GM18499 (cell line): ENCODE data around the gene TP53AIP1.

ENCODE experiments used
- ATAC-seq: cut with Tn5 transposase; IDR thresholded peaks from one replicate; pipeline ENCODE4 v1.9.1; 2021; ENCODE audit warnings: moderate number of reproducible peaks; ENCODE audit not compliant: insufficient read depth, unreplicated experiment

Gene TP53AIP1

GRCh38 chr11:128893578-128894285 is 48.9 kb downstream of the TP53AIP1 start:
- peak; percentile 78 for ATAC-seq

- no peak for ATAC-seq
Measured at GRCh38 chr11:128892866-128893565, 49.7 kb downstream of the TP53AIP1 start.

DNA sequence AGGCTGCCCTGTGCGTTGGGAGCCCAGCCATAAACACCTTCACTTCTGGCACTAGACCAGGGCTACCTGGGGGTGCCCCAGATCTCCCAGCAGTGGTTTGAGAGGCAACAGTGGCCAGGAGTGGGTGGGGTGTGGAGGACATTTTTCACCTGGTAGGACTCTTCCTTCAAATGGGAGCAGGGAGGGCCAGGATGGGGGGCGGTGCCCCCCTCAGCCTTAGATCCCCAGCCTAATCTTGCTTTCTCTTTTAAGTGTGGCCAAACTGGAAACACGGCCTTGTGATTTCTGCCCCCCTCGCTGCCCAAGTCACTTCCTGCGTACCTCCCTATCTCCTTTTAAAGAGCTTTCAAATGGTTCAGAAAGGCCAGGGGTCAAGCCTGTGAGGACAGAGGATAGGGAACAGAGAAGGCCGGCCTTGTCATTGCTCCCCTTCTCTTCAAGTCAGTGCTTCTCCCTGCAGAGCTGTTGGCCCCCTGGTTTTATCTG is 50.7 kb downstream of the TP53AIP1 start:
- ATAC-seq = no peak

DNA sequence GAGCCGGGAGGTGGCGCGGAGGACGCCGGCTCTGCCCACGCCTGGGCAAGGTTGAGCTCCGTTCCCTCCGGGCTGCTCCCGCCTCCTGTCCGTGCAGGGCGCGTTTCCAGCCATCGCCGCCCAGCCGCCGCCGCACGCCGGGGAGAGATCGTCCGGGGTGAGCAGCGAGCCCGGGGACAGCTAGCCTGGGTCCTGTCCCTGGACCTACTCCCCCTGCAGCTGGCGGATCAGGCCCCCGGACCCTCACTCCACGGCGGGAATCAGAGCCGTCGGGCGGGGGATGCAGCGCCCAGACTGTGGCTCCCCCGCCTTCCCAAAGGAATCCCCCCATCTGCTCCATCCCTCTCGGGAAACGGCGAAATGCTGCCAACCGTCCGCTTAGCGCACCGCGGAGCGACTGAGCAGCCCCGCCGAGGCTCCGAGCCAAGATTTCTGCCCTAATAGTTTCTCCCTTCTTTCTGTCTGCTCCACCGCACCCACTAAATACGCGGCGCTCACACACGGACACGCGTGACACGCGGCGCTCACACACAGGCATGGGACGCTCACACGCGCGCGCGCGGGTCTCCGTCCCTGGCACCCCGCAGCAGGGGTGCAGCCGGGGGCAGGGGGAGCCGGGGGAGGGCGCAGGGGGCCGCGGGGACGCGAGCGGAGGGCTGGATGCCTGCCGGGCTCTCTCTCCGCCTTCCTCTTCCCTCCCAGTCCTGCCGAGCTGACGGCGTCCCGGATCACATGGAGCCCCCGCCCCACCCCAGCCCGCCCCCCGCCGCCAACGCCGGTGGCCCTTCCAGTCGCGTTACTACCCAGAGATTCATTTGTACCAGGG is 51.9 kb downstream of the TP53AIP1 start, which contains the start of gene KCNJ5:
Gene KCNJ5, plus strand, starts transcription at position 814 of the 826 bp plus-strand sequence. CDS start 19,918 bp downstream, outside the sequence.
- no peak for ATAC-seq

- ATAC-seq = no peak
Measured at GRCh38 chr11:128890216-128890542, 52.5 kb downstream of the TP53AIP1 start.

DNA sequence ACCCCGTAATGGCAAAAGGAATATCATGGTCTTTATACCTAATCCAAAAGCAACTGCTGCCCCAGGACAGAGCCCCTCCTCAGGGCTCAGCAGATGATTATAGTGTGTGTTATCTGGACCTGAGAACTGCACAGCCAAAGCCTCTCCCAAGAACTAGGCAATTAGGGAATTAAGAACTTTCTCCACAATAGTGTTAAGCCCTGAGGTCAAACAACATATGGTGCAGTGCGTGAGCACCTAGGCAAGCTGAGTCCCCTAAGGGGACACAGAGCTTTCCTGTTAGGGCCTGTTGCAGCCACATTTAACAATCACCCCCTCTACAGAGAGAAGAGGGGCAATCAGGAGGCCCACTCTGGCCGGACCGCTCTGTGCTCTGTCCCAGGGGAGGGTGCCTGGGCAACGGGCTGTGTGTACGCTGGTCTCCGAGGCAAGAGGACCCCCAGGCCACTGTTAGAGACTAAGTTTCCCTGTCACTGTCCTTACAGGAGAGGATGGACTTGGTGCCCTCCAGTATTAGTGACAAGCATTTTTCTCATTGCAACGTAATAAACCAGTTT is 52.9 kb downstream of the TP53AIP1 start:
- no peak for ATAC-seq

DNA sequence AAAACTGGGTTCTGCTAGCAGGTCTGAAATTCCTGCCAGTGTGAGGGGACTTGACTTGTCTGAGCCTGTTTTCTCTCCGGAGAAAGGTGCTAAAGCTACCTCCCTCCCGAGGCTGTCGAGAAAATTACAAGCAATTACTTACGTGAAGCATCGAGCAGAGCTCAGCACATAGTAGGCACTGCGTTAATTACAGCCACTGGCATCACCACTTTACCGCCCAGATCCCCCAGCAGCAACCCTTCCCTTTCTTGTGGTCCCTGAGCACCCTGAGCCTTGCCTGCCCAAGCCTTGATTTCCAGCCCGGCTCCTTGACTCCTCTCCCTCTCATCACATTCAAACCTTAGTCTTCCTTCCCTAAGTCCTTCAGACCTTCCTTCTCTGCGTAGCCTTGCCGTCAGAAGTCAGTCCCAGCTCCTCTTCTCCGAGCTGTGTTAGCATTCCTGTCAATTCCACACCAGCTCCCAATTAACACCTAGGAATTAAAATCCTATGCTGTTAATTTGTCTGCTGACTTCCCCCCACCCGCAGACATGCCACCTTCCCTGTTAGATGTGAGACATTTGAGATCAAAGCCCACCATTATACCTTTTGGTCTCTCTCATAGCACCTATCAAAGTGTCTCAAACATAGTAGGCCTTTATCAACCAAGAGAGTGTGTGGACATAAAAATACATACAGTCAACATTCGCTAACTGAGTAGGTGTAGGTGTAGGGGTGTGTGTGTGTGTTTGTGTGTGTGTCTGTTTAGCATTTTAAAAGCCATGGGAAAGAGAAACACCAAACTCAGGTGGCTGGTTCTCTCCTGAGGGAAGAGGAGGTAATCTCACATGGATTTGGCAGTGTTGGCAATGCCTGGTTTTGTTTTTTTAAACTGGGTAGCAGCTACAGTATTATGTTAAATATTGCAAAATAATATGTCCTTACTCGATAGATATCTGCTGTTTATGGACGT is 54.4 kb downstream of the TP53AIP1 start:
- ATAC-seq = no peak

GRCh38 chr11:128886406-128887124 is 56.1 kb downstream of the TP53AIP1 start:
- no peak for ATAC-seq
